K562 (cell line): ENCODE measurements around the gene PPM1E. TPM values are rescaled to one million over a fixed set of nuclear protein-coding genes. Genes with fewer than 3 reads are reported as not detected.

Experiments used
- ATAC-seq: fragments of 200-7000 bp; cut with Tn5 transposase; 3 replicates; pipeline ENCODE4 v1.9.1; 2020; ENCODE audit warnings: moderate library complexity
- BruUV-seq: library from RNA; stranded (reverse); fragments of 400-500 nt; replicated peaks from 2 replicates; lab custom pipeline; 2021; lab: Mats Ljungman, UMichigan
- CTCF ChIA-PET: fragments of 300-600 bp; formaldehyde crosslinking; extraction: SDS; loops from one replicate; lab custom pipeline; 2021; ENCODE audit warnings: low intra/inter-chr PET ratio; lab: Yijun Ruan, JAX
- POLR2A ChIA-PET: fragments of 300-600, 350-650 bp; sonication (Branson Sonifier 250); formaldehyde crosslinking; extraction: SDS; loops from one replicate; lab custom pipeline; 2021; ENCODE audit warnings: antibody characterized with exemption, inconsistent platforms; lab: Yijun Ruan, JAX
- DNase-seq, 4 experiments: peaks; one replicate each; pipeline versions ENCODE4 v3.0.0 to v3.0.0-alpha.2; 2011 to 2018; ENCODE audit warnings: low spot score in 3 of 4, mixed read lengths in 3 of 4; ENCODE audit errors: extremely low read depth in 1 of 4
- FAIRE-seq: peaks from 2 replicates; lab custom pipeline; 2011; peaks lifted over from hg19 to GRCh38; lab: Jason Lieb, UNC
- H2AFZ ChIP-seq: 2 replicates; pipeline ENCODE4 v1.6.0; 2011; ENCODE audit warnings: low read depth, low read length, control low read depth, inconsistent platforms
- H3K27ac ChIP-seq: fragments of 200-600 bp; 3 replicates; pipeline ENCODE4 v1.8.0; 2011; ENCODE audit warnings: low read depth, mild to moderate bottlenecking, control low read depth, inconsistent platforms, low read length, moderate library complexity, mixed read lengths; ENCODE audit errors: extremely low read depth
- H3K27me3 ChIP-seq, 2 experiments: fragments of 300-600 bp in 1 of 2; 2 replicates in 1 of 2; 3 replicates in 1 of 2; pipeline versions ENCODE4 v1.6.0 to v1.8.0; 2011; ENCODE audit warnings: inconsistent platforms in 2 of 2, low read length in 2 of 2, mild to moderate bottlenecking in 1 of 2, mixed read lengths in 1 of 2, moderate library complexity in 1 of 2; ENCODE audit not compliant: control insufficient read depth in 2 of 2, insufficient read depth in 2 of 2
- H3K36me3 ChIP-seq: fragments of 300-600 bp; 3 replicates; pipeline ENCODE4 v1.8.0; 2011; ENCODE audit warnings: mild to moderate bottlenecking, low read length, inconsistent platforms; ENCODE audit not compliant: control insufficient read depth, insufficient read depth
- H3K4me1 ChIP-seq, 2 experiments: fragments of 200-600 bp in 1 of 2; replicated peaks in 1 of 2; 2 replicates in 1 of 2; 3 replicates in 1 of 2; pipeline versions ENCODE4 v1.5.1 to v1.8.0; 2011; ENCODE audit warnings: inconsistent platforms in 2 of 2, low read length in 2 of 2, mild to moderate bottlenecking in 1 of 2, mixed read lengths in 1 of 2, moderate library complexity in 1 of 2; ENCODE audit not compliant: control insufficient read depth in 2 of 2, insufficient read depth in 2 of 2
- H3K4me2 ChIP-seq: 2 replicates; pipeline ENCODE4 v1.6.1; 2011; ENCODE audit warnings: low read length, control low read depth, inconsistent platforms, mixed read lengths; ENCODE audit not compliant: insufficient read depth
- H3K4me3 ChIP-seq: fragments of 200-600 bp; sonication (generic), shearing (Covaris generic); 2 replicates; pipeline ENCODE4 v1.5.1; 2016; ENCODE audit warnings: control low read depth, inconsistent platforms
- H3K79me2 ChIP-seq: fragments of 200-600 bp; 3 replicates; pipeline ENCODE4 v1.8.0; 2011; ENCODE audit warnings: low read length, inconsistent platforms; ENCODE audit not compliant: control insufficient read depth, insufficient read depth
- H3K9ac ChIP-seq, 2 experiments: 2 replicates each; pipeline versions ENCODE4 v1.6.0 to v1.6.1; 2011; ENCODE audit warnings: low read depth in 2 of 2, low read length in 2 of 2, control low read depth in 1 of 2, inconsistent platforms in 1 of 2, mild to moderate bottlenecking in 1 of 2, mixed read lengths in 1 of 2; ENCODE audit not compliant: insufficient read depth in 1 of 2
- H3K9me1 ChIP-seq: one replicate; pipeline ENCODE4 v1.6.0; 2011; ENCODE audit warnings: inconsistent platforms, mild to moderate bottlenecking, low read length, moderate library complexity; ENCODE audit not compliant: control insufficient read depth, insufficient read depth
- H3K9me3 ChIP-seq: replicated peaks from 2 replicates; pipeline ENCODE4 v1.5.1; 2011; ENCODE audit warnings: low read depth, low read length, inconsistent platforms; ENCODE audit not compliant: control insufficient read depth, insufficient read depth
- H4K20me1 ChIP-seq: replicated peaks from 2 replicates; pipeline ENCODE4 v1.6.1; 2011; ENCODE audit warnings: low read length, inconsistent platforms, mixed read lengths; ENCODE audit not compliant: control insufficient read depth, insufficient read depth
- RFX5 ChIP-seq: IDR thresholded peaks from 2 replicates; pipeline ENCODE4 v1.6.1; 2011; ENCODE audit warnings: low read depth, mild to moderate bottlenecking, improper control_type of control experiment, low read length
- WGBS: fragments of 100-300 bp; shearing (Covaris generic); methylation state at CpG from one replicate; pipeline ENCODE4 v1.1.6; 2016; ENCODE audit warnings: low coverage, mixed read lengths; ENCODE audit not compliant: insufficient coverage; ENCODE audit errors: missing lambda C conversion rate; 5-methylcytosine and 5-hydroxymethylcytosine counted together
- in situ Hi-C: fragments of 300-500 bp; cut with MboI; formaldehyde crosslinking; loops from 4 replicates; pipeline ENCODE4 v1.15.0; 2018; ENCODE audit warnings: inconsistent platforms, mixed read lengths
- intact Hi-C: fragments of 100-400 bp; cut with micrococcal nuclease; formaldehyde crosslinking; loops from 2 replicates; pipeline ENCODE4 v1.14.2; 2022
- polyA plus RNA-seq, 8 experiments: library from polyadenylated mRNA; depleted of rRNA in 4 of 8; stranded (reverse) in 5 of 8; unstranded in 3 of 8; fragments of >200 nt; fragmentation: Nextera tagmentation in 2 of 8; fragmentation: Illumina TruSeq in 1 of 8; extraction: Ambion mirVana in 2 of 8; extraction: Trizol in 1 of 8; gene quantifications; 2 replicates each; pipeline versions ENCODE4 v1.2.1 to v1.2.3, GENCODE V29; 2011 to 2014; ENCODE audit warnings: inconsistent platforms in 1 of 8, missing spikeins in 1 of 8
- total RNA-seq, 7 experiments: library from RNA; depleted of rRNA in 6 of 7; stranded (reverse); fragments of >200 nt in 6 of 7; fragmentation: Illumina TruSeq in 2 of 7; extraction: Trizol in 2 of 7; gene quantifications; 2 replicates each; pipeline versions ENCODE4 v1.2.1 to v1.2.3, GENCODE V29; 2011 to 2021; ENCODE audit warnings: low replicate concordance in 1 of 7
- TF ChIP-seq, protein P1 (sequence below), 3 experiments: fragments of 200-800 bp in 1 of 3; fragments of 250-450 bp in 1 of 3; fragments of 450-650 bp in 1 of 3; sonication (Bioruptor Pico) in 1 of 3; sonication (Bioruptor generic) in 1 of 3; formaldehyde crosslinking in 1 of 3; IDR thresholded peaks; 2 replicates each; pipeline versions ENCODE4 v1.6.1 to v1.8.0; 2016 to 2022; ENCODE audit warnings: mild to moderate bottlenecking in 2 of 3, missing genetic modification characterization in 2 of 3, missing compliant biosample characterization in 1 of 3, moderate library complexity in 1 of 3

PPM1E gene
- total and polyA plus RNA-seq, 9 of the 15 experiments (the other 6 are each of a cell fraction or from before 2014, with no cell fraction given) = 1.0 to 5.7 (median 4.7) TPM

- H3K27me3 ChIP-seq = no peaks in the 10 kb centered on the region
- in situ Hi-C loops = no loop called here
- H4K20me1 ChIP-seq = no peaks in the 10 kb centered on the region
Measured at GRCh38 chr17:58998871-58999270, 243.2 kb downstream of the PPM1E start.

More at GRCh38 chr17:58998871-58999270, 243.2 kb downstream of the PPM1E start:
- no peak for DNase-seq
- Histone ChIP-seq H3K4me1 (no peaks in the 10 kb centered on the region), H3K27ac (no peak overlapping the region), H3K79me2 (no peaks in the 10 kb centered on the region), H3K9ac (no peak overlapping the region), H3K36me3 (peaks cover 50% of the 10 kb centered on the region; the same call in 2 of the 3 replicates), H3K4me3 (no peak overlapping the region), H3K9me1 (no peaks in the 10 kb centered on the region), H3K9me3 (no peaks in the 10 kb centered on the region), H2AFZ (no peak overlapping the region), H3K4me2 (no peak overlapping the region)
- ATAC-seq = no peak
- POLR2A ChIA-PET = no interaction called here
- WGBS = 77% methylated on average over 4 of the region's 4 CpGs
- FAIRE-seq = no peak
- no peak for TF ChIP-seq RFX5
- TF ChIP-seq, protein P1, sequence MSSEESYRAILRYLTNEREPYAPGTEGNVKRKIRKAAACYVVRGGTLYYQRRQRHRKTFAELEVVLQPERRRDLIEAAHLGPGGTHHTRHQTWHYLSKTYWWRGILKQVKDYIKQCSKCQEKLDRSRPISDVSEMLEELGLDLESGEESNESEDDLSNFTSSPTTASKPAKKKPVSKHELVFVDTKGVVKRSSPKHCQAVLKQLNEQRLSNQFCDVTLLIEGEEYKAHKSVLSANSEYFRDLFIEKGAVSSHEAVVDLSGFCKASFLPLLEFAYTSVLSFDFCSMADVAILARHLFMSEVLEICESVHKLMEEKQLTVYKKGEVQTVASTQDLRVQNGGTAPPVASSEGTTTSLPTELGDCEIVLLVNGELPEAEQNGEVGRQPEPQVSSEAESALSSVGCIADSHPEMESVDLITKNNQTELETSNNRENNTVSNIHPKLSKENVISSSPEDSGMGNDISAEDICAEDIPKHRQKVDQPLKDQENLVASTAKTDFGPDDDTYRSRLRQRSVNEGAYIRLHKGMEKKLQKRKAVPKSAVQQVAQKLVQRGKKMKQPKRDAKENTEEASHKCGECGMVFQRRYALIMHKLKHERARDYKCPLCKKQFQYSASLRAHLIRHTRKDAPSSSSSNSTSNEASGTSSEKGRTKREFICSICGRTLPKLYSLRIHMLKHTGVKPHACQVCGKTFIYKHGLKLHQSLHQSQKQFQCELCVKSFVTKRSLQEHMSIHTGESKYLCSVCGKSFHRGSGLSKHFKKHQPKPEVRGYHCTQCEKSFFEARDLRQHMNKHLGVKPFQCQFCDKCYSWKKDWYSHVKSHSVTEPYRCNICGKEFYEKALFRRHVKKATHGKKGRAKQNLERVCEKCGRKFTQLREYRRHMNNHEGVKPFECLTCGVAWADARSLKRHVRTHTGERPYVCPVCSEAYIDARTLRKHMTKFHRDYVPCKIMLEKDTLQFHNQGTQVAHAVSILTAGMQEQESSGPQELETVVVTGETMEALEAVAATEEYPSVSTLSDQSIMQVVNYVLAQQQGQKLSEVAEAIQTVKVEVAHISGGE (CRISPR knock-in tag; IDR thresholded peaks at IDR 0.05) = peak in 1 of 3 experiments; percentile 40; a peak in 2 of 6 replicates
- no TSS peak for BruUV-seq
- CTCF ChIA-PET = no interaction called here
- intact Hi-C loops = no loop called here
